Hindlimb muscle (tissue), 1 donor: ENCODE results near the gene HDHD5. TPM values are rescaled to one million over a fixed set of nuclear protein-coding genes. Genes with fewer than 3 reads are reported as not detected.

ENCODE experiments used
- DNase-seq: peaks from one replicate; pipeline ENCODE4 v3.0.0-alpha.2; 2013
- polyA plus RNA-seq: library from polyadenylated mRNA; unstranded; fragments of 120-200 nt; gene quantifications from one replicate; pipeline ENCODE4 v1.2.1, GENCODE V29; 2013; ENCODE audit not compliant: insufficient read length

The HDHD5 gene
- polyA plus RNA-seq, 1 donor: 46.5 TPM

DNA sequence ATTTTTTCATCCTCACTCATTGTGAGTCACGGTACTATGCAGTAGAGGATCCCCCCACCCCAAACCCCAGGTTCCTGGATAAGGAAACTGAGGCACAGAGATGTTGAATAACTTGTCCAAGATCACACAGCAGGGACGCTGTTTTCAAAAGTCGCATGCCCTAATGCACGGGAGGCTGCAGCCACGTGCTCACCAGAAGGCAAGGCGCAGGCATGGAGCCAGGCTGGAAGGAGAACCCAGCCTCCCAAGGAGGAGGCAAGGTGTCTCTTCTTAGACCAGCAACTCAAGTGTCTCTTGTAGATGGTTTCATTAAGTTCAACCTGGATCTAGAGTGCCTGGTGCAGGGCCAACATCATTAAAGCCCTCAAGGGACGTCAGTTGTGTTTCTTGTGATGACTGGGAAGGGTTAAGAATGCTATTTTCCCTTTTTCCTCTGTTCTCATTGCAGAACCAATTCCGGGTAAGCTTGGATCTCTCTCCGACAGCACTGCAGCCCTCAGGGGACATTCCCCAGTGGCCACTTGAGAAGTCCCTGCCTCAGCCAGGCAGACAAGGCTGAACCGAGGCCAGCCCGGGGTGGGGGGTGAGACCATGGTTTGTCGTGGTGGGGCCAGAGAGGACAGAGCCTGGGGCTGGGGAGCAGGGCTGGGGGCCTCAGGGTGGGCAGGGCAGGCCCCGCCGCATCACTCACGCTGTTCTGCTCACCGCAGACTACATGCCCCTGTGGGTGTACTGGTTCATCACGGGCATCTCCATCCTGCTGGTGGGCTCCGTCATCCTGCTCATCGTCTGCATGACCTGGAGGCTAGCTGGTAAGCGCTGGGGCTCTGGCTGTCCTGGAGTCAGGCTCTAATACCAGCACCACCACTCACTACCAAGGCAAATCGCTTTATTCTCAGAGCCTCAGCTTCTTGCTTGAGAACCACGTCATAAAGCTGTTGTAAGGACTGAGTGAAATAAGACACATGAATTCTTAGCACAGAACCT lies 53.6 kb downstream of the HDHD5 start:
- DNase-seq: no peak

DNA sequence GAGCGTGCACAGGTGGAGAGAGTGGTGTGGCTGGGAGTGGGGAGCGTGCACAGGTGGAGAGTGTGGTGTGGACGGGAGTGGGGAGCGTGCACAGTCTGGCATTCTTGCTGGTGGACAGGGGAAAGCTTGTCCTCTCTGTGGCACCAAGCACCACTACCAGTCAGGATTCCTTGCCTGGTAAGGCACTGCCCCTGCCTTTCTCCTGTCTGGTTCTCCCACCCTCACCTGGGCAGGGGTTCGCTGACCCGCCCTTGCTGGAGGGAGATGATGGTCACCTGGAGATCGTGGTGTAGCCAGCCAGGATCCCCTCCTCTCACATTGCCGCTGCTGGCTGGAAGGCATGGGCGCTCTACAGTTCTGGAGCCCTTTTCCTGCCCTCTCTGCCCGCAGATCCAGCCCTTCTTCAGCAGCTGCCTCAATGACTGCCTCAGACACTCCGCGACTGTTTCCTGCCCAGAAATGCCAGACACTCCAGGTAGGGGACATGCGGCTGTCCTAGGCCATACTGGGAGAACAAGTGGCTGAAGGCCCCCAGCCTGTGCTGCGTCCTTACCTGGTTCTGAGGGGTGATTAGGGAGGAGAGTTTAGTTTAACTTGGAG lies 54.6 kb downstream of the HDHD5 start:
- no peak for DNase-seq

DNA sequence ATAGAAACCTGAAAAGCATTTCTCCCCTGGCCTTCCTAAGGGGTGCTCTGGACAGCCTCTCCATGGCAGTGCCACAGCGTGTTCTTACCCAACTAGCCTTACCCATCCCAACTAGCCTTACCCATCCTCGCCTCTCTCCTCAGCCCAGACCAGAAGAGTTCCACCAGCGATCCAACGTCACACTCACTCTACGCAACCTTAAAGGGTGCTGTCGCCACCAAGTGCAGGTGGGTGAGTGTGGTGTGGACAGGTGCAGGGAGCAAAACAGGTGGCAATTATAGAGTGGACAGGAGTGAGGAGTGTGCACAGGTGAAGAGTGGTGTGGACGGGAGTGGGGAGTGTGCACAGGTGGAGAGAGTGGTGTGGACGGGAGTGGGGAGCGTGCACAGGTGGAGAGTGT lies 55.7 kb downstream of the HDHD5 start:
- no peak for DNase-seq

DNA sequence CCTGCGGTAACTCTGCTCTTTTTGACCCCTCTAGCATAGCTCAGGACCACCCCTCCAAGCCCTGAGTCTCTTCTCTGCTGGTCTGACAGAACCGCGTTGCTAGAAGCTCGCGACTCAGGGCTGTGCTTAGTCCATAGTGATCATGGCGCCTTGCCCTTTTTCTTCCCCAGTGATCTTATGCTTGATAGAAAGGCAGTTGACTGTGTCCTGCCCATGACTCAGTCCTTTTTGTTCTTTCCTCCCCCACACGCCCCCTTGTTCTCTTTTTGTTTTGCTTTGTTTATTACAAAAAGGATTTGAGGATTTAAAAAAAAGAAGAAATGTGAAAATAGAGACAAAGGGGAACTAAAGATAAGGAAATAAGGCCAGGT lies 56.8 kb downstream of the HDHD5 start:
- no peak for DNase-seq

DNA sequence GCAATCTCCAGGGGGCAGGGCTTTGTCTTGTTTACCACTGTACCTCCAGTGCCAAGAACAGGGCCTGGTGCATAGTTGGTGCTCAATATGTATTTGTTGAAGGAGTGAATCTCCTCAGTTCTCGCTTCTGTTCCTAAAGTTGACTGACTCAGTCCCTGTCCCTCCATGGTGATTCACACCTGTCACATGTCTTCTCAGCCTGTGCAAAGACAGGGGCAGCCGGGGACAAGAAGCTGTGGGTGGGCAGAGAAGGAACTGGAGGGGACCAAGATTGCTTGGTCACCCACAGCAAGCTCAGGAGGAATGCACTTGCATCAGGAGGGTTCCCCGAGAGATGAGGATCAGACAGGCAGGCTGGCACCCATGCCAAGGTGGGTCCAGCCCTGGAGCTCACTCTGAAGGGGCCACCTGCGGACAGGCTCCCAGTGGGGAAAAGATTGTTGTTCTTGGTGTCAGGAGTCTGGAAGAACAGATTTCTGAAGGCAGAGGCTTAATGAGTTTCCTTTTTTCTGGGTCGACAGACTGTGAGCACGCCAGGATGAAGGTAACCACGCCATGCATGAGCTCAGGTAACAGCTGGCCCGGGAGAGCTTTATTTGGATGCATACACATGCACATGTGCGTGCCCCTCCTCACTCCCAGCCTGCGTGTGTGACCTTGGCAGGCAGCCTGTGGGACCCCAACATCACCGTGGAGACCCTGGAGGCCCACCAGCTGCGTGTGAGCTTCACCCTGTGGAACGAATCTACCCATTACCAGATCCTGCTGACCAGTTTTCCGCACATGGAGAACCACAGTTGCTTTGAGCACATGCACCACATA lies 57.4 kb downstream of the HDHD5 start:
- DNase-seq: no peak

DNA sequence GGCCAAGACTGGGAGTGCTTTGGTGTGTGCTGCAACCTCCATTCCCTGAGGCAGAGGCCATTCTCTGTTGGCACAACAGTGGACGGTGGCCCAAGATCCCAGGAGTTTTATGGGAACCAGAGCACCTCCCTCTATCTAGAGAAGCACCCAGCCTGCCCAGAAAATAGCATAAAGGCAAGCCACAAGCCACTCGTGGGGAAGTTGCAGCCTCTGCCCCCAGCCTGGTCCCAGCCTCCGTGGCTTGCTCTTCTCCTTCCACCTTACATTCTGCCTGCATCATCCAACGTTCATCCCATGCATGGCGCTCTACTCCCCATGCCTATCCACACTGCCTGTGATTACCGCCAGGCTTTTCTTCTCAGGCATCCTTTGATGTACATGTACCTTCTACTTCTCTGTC lies 58.5 kb downstream of the HDHD5 start:
- no peak for DNase-seq

DNA sequence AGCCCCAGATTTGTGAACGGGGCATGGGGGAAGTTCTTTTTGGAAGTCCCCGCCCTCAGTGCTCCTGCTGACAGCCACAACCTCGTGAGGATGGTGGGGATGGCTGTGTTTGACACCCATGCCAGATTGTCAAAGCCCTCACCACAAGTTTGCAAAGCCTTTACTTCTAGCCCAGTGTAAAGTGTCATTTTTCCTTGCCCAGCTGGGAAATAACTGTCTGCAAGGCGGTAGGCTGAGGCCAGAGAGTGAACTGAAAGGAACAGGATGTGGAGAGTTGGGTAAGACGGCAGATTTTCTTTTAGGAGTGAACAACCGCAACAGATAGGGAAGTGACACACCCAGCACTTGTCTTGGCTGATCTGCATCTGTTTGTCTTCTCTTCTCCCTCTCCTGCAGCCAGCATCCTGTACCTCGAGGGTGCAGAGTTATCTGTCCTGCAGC lies 60.7 kb downstream of the HDHD5 start:
- no peak for DNase-seq

DNA sequence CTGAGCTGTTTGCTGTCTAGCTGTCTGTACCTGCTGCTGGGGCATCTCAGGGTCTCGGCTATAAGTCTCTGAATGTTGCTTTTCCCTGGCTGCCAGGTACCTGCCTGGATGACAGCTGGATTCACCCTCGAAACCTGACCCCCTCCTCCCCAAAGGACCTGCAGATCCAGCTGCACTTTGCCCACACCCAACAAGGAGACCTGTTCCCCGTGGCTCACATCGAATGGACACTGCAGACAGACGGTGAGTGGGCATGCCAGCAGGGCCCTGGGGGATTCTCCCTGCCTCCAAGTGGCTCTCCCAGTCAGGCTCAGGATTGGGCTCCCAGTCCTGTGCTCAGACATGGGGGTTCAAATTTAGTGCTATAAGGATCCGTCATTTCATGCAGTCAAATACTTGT lies 61.4 kb downstream of the HDHD5 start:
- DNase-seq: no peak

DNA sequence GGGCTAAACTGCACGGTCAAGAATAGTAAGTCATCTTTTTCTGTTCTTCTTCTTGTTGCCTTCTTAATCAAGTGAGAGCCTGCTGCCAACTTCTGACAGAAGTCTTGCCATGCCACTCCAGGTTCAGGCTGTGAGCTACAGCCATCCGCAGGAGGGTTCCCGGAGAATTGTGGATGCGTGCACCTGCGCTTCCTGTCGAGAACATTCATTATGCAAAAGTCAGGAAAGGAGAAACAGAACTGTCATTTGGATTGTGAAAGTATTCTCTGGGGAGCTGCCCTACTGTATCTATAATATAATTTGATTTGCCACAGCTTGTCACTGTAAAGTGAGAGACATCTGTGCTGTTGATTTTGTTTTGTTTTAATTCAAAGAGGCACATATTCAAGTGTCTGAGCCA lies 62.0 kb downstream of the HDHD5 start:
- no peak for DNase-seq

DNA sequence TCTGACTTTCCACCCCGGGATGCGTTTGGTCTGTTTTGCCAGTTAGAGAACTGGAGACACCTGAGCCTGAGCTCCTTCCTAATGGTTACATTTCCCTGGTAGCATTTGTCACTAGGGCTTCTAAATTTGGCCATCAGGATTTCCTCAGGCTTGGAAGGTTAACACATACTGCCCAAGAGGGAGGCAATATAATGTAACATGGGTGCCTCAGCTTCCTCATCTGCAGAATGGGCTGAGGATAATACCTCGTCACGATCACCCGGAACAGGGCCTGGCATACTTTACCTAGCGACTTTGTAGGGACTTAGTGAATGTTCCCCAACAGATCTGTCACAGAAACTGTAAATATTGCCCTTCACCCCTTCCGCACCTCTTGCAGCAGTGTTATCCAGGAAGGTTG lies 63.0 kb downstream of the HDHD5 start:
- no peak for DNase-seq

DNA sequence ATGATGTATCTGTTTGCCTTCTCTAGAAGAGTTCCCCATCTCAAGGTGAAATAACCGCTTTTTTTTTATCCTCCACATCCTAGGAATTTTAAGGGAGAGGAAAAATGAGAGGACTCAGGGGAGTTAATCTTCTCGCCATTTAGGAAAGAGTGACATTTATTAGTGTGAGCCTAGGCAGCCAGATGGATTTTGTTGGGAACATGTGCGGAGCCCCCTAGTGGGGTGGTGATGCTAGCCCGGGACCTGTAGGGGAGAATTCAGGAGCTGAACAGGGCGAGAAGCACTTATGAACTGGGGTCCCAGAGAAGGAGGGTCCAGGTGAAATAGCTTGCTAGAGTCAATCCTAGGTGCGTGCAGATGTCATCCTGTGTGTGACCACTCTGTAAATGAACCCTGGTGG lies 63.5 kb downstream of the HDHD5 start:
- no peak for DNase-seq

DNA sequence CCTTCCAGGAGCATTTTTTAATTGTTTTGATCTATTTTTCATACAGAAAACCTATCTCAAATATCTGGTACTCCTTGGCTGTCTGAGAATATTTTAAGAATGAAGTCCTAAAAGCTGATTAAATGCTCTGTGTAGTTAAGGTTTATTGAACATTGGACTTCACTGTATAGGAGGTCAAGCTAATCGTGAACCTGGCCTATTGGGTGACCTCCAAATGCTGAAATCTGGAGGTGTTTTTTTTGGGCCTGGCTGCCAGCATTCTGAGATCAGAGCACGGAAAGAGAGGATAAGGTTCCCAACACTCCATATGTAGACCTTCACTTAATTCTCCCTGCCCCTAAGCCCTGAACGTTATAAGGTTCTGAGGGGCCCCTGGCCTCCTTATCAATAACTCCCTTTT lies 66.0 kb downstream of the HDHD5 start:
- DNase-seq: no peak

DNA sequence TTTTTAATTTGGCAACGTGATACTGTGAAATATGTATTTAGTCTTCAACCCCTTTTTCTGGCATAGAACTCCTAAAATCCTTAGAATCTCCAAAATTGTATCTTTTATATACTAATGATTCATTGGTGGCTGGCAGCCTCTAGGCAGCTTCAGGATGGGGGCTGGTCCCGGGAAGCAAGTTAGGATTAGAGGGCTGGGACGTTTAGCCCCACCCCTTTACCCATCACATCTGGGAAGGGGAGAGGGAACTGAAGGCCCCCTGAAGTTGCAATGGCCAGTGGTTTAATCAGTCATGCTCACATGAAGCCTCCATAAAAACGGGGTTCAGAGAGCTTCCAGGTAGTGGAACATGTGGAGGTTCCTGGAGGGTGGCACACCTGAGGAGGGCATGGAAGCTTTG lies 67.2 kb downstream of the HDHD5 start:
- no peak for DNase-seq

DNA sequence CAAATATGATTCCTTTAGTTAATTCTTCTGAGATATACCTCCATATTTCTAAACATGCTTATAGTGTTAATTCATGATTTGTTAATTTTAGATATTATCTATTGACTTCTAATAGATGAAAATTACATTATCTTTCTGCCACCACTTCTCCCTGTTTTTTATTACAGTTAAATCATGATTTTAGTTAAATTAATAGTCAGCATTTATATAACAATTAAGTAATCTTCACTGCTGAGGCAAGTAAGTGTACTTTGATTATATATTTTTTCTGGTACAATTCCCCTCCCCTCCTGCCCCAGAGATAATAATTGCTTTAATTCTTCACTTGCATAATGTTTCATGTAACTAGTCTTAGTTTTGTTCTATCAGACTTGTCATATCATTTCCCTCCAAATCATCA lies 68.5 kb downstream of the HDHD5 start:
- DNase-seq: no peak

Other genes with a start within 250 kb of the HDHD5 start
- not detected for gene GAB4, start 151.1 kb downstream of the HDHD5 start, polyA plus RNA-seq
- 4.6 TPM for gene IL17RA, start 74.3 kb downstream of the HDHD5 start, polyA plus RNA-seq
- gene TMEM121B, start 37.9 kb downstream of the HDHD5 start, polyA plus RNA-seq: 4.5 TPM
- gene ADA2, start 60.2 kb upstream of the HDHD5 start, polyA plus RNA-seq: 22.2 TPM
- 30.5 TPM for gene CECR2, start 210.2 kb upstream of the HDHD5 start, polyA plus RNA-seq